ENCODE results near the gene BTRC. TPM values are rescaled to one million over a fixed set of nuclear protein-coding genes. Genes with fewer than 3 reads are reported as not detected.
"Not testable (repeated sequence)": the region's sequence is repeated elsewhere in the genome, so short reads cannot be mapped to it uniquely, and the experiment has no call there.

Gene BTRC
- polyA plus RNA-seq, 3 donors, result 22.0 to 25.3 (median 23.7) TPM

- DNase-seq, result no peak
Observed at GRCh38 chr10:101578803-101579515, 225.0 kb downstream of the BTRC start.

- no peak for DNase-seq
Observed at GRCh38 chr10:101579516-101579870, 225.5 kb downstream of the BTRC start.

DNA sequence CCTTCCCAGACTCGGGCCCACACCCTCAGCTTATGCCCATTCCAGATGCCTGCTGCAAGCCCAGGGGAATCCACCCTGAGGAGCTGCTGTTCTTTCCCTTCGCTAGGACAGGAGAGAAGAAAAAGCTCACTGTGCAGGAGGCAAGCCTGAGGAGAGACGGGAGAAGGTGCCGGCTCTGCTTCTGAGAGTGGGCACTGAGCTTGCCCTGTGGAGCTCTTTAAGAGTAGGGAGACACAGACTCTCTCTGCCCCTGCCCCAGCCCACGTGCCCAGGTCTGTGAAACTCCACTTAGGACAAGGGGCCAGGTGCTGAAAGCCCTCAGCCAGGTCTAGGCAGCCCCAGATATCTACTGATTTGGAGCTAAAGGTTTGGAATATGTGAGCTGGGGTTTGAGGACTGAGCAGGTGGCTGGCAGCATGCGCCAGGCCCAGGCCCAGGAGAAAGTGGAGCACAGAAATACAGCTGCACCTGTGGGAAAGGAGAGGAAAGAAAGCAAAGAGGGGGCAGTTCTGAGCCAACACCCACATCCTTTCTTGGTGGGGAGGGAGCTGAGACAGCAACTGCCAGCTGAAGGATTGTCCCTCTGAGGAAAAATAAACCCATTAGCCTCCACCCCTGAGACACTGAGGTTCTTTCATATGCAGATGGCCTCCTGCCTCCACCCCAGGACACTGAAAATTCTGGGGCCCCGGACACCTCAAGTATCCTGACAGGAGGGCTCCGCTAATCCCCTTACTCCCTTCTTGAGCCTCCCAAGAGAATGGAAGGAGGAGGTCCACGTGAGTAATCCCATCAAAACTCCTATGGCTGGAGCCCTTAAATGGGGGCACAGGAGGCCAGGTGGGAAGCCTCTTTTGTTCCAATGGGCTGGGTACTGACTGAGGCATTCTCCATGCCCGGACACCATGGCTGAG is 226.8 kb downstream of the BTRC start:
- no peak for DNase-seq

DNA sequence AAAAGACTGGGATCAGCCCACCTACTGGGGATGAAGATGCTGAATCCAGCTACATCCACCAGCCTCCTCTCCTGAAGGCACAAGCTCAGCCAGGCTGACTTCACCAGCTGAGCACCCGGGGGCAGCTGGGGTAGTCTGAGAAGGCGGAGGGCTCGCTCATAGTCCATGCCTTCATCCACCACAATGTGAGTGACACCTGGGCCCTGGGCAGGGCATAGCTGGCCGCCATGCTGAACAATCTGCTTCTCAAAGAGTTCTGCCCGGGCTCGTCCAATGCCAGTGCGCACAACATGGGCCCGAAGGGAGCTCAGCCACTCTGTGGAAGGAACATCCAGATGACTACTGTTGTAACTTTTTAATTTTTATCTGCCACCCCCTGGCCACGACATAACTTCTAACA is 231.9 kb downstream of the BTRC start:
- DNase-seq, result no peak

GRCh38 chr10:101587725-101588653 is 234.0 kb downstream of the BTRC start, which contains the start of the genes DPCD and POLL:
DPCD (plus strand) TSS chr10:101588321; CDS start chr10:101588337, 16 bp downstream.
POLL (minus strand) TSS chr10:101588257; CDS start chr10:101587360, 897 bp downstream.
- peak; percentile 97 for DNase-seq

DNA sequence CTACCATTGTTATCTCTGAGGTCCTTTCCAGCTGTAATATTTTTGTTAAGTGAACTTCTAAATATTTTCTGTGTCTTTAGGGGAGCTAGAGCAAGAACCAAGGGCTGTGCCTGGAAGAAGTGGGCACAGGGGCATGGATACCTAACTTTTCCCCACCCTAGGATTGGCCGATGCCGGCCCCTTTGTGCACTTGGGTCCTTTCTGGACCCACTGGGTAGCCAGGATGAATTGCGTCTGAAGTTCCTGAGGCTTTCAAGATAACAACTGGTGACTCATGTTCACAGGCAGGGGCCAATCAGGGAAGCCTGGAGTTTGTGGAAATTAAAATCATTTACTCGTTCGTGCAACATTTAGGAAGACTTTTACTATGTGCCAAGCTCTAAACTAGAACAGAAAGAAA is 234.9 kb downstream of the BTRC start:
- DNase-seq, result no peak

DNA sequence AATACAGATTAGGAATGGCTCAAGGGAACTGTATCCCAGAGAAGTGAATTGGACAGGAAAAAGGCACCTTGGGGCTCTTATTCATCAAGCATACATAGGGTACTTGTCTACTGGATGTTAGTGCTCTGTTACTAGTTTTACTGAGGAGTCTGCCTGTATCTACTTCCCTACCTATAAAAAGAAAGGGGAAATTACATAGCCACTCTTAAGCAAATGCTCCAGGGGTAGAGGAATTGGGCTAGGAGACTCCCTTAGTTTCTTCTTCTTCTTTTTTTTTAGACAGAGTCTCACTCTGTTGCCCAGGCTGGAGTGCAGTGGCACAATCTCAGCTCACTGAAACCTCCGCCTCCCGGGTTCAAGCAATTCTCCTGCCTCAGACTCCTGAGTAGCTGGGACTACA is 239.4 kb downstream of the BTRC start:
- not testable (repeated sequence) for DNase-seq

GRCh38 chr10:101595591-101596433 is 241.8 kb downstream of the BTRC start:
- peak; percentile 22 for DNase-seq

- no peak for DNase-seq
Observed at GRCh38 chr10:101597091-101597900, 243.3 kb downstream of the BTRC start.

- no peak for DNase-seq
Observed at GRCh38 chr10:101601541-101601940, 247.6 kb downstream of the BTRC start.

DNA sequence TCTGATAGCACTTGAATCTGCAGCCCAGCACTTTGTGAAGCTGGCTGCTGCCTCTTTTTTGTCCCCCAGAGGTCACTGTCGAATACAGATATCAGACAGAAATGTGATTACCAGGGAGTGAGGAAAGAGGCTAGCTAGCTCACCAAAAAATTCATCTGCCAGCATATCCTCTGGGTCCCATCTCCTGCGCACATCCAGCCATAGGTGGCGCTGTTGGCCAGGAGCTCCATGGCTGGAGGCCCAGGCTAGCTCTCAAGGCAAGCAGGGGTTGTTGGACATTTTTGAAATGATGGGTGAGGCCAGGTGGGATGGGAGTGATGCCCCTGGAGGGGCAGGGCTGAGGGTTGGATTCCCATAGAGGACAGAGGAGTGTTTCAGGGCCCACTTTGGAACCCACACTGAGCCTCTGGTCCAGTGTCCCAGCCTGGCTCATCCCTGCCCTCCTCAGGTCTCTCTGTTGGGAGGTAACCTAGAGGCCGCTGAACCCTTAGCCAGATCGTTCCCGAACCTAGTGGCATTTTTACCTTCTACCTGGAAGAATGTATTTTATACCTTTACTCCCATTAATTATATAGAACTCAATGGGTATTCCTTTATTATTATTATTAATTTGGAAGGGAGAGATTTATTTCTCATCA is 248.9 kb downstream of the BTRC start:
- peak; percentile 81 for DNase-seq

Other genes starting within 250 kb of the BTRC start
- gene TLX1, start 222.9 kb upstream of the BTRC start, polyA plus RNA-seq (ENCODE audit: insufficient read length in 3 of 3), result under 1 TPM in 2 of 3 donors, not detected in 1; 0.05 to 0.11 TPM
- under 1 TPM in 1 of 3 donors, not detected in 2; 0.07 TPM for gene LBX1, start 124.7 kb upstream of the BTRC start, polyA plus RNA-seq (ENCODE audit: insufficient read length in 3 of 3)
- gene POLL, start 234.1 kb downstream of the BTRC start, polyA plus RNA-seq (ENCODE audit: insufficient read length in 3 of 3), result 10 to 100 TPM; 31.8 to 46.3 (median 40.1) TPM
- gene DPCD, start 234.2 kb downstream of the BTRC start, polyA plus RNA-seq (ENCODE audit: insufficient read length in 3 of 3), result 10 to 100 TPM; 44.5 to 47.6 (median 45.6) TPM

Data from renal pelvis (tissue), 4 donors.